Measurements from ENCODE around the gene MAST1.

- TF ChIP-seq CTCF (IDR thresholded peaks at IDR 0.05; ENCODE audit: borderline replicate concordance, extremely low read depth, low read length, poor library complexity, severe bottlenecking): no peak
- no peak for TF ChIP-seq EZH2 (IDR thresholded peaks at IDR 0.05; ENCODE audit: borderline replicate concordance, low read depth, low read length, severe bottlenecking)
Observed at GRCh38 chr19:12836529-12836863, 1.8 kb upstream of the MAST1 start.
